HG02938 (cell line): ENCODE results near the gene NOC3L.
"Not testable (repeated sequence)": the region's sequence is repeated elsewhere in the genome, so short reads cannot be mapped to it uniquely, and the experiment has no call there.

Source experiments
- ATAC-seq: cut with Tn5 transposase; IDR thresholded peaks from one replicate; pipeline ENCODE4 v1.9.1; 2021; ENCODE audit warnings: mild to moderate bottlenecking, moderate library complexity; ENCODE audit not compliant: unreplicated experiment

NOC3L gene

DNA sequence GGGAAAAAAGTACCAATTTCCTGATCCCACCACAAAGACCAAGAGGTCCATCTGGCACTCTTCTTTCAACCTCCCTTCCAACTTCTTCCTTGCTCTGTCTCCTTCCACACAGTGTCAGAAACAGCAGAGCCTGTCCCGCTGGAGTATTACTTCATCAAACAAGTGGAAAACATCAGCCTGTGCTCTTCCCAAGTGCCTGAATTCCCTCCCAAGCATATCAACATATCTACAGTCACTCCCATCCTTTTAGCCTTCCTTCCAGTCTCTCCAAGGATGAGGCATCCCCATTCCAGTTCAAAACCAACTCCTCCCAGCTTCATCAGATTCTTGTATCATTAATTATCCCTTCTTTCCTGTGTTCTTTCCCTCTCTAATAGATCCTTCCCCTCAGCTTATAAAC lies 1.7 kb upstream of the NOC3L start:
- ATAC-seq, result no peak

DNA sequence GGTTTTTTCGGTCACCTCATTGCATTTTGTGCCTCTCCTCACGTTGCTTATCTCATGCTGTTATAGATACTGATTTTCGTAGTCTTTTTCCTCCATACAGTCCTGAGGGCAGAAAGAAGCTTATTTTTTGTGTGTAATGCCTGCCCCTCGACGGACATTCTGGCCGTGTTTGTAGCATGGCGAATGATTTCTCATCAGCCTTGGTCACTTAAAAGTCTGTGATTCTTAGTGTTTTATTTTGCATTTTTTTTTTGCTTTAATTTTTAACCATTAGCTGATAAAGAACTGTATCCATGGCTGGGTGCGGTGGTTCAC lies 469 bp upstream of the NOC3L start:
- peak; percentile 23 for ATAC-seq

DNA sequence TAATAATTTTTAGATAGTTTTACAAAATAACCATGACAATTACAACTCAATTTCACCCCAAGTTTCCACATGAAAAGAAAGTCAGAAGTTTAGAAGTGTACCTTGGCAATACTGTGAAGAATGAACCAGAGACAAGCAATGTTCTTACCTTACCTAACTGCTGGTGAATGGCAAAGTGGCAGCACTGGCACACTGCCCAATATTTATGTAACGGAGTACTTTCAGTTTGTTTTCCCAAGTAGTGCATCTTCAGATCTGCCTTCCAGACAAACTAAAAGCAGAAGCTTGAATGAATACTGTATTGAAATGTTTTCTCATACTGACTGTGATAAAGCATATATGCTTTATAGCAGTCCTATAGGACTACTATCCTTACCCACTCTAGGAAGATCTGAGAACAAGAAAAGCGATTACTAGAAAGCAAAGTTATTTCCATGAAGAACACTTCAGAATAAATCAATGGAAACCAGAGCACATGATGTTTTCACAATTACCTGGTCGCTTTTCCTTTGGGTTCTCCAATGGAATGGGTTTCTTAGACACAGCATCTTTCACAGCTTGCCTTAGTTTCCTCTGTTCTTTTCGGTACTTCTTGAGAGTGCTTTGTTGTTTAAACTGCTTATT lies 1.5 kb downstream of the NOC3L start:
- no peak for ATAC-seq

- no peak for ATAC-seq
Measured at GRCh38 chr10:94358480-94358879, 4.3 kb downstream of the NOC3L start.

DNA sequence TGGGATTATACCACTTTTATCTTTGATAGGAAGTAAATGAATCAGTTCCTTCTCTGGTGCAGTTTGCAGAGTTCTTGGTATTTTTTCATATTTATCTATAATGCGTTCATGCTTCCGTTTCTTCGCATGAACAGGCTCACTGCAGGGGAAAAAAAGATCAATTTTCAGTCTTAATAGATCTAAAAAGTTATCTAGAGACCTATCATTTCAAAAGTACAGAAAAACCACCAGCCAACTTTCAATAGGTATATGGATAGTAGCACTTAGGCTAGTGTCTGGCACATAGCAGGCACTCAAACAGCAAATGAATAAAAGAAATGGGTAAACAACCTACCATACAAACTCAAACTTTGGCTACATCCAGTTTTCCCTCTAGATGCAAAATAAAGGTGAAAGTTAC lies 5.5 kb downstream of the NOC3L start:
- ATAC-seq, result no peak

DNA sequence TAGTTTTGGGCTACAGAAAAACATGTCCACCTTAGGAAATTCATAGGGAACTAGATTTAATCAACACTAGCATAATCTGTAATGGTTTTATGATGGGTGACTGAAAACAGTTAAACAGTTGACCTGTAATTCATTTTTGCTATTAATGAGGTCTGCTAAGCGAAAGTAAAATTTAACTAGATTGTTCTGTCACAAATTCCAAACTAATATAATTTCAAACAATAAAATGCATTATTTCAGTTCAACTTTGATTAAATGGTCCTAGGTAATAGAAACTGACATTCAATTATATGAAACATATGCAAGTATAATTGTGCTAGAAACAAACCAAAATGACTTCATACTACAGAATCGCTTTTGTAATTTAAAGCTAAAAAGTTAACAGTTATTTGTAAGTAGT lies 6.9 kb downstream of the NOC3L start:
- no peak for ATAC-seq

- no peak for ATAC-seq
Measured at GRCh38 chr10:94353336-94353735, 9.4 kb downstream of the NOC3L start.

DNA sequence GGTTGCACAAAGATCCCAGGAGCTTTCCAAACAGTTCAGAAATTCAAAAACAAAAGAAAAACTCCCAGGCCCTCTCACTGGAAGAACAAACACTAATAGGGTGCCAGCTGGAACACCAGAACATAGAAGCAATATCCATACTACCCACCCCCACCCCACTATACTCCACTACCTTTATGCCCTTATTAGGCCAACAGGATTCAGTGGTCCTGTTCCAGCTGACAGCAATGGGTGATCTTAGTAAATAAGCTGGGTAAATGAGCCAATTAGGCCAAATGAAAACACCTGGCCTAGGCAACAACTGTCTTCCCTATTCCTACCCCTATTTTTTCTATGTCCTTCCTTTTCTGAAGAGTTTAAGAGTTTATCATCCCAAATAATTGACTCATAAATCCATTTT lies 11.7 kb downstream of the NOC3L start:
- ATAC-seq, result no peak

- not testable (repeated sequence) for ATAC-seq
Measured at GRCh38 chr10:94350500-94350899, 12.2 kb downstream of the NOC3L start.

DNA sequence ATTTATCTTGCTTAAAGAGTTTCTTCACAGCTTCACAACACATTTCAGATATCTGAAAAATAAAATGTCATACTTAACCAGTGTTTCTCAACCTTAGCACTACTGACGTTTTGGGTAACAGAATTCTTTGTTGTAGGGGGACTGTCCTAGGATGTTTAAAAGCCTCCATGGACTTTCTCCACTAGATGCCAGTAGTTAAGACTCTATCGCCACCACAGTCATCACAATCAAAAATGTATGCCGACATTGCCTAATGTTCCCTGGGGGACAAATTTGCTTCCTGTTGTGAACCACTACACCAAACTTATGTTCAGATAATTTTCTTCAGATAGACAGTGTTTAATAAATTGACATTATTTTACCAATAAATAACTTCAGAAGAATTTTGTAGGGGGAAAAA lies 13.4 kb downstream of the NOC3L start:
- no peak for ATAC-seq

GRCh38 chr10:94344522-94345122 lies 18.1 kb downstream of the NOC3L start:
- peak; percentile 99 for ATAC-seq

DNA sequence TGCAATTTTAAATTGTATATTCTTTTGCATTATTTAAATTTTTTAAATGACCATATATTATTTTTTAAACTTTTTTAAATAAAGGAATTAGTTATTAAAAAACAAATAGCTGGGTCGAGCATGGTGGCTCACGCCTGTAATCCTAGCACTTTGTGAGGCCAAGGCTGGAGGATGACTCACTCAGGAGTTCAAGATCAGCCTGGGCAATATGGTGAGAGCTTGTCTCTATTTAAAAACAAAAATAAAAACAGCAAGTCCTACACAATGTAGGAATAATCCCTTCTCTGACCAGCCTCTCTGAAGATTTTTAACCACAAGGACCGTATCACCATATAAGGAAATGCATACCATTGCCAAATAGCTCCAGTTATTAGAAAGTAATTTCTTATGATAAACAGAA lies 19.6 kb downstream of the NOC3L start:
- no peak for ATAC-seq

DNA sequence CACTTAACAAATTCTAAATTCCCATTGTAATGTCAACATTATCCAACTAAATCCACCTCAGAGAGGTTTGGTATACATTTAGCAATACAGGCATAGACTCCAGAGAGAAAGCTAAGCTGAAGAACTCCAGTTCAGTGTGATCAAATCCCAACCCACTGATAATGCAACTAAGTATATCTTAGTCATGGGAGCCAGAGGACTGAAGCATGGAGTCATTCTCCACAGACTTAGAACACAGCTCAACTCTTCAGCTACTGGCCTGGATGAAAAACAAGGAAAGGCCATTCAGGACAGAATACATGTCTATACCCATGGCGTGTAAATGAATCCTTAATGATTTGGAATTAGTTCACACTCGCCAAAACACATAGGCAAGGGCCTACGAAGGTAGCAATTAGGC lies 27.9 kb downstream of the NOC3L start:
- no peak for ATAC-seq

DNA sequence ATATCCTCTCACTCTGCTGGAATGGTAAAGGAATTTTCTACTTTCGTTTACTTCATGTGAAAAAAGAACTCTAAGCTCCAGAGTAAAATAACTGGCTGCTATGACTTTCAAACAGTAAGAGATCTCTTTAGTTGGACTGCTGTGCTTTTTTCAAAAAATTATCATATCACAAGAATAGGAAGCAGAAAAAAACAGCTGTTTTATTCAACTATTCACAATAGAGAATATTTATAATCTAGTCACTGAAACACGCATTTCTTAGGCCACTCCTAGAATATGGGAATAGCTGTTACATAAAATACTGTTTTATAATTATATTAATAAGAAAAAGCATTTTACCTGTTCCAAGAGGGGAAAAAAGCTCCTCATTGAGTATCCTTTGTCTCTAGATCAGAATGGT lies 29.7 kb downstream of the NOC3L start:
- ATAC-seq, result no peak

- no peak for ATAC-seq
Measured at GRCh38 chr10:94328613-94329012, 34.1 kb downstream of the NOC3L start.

DNA sequence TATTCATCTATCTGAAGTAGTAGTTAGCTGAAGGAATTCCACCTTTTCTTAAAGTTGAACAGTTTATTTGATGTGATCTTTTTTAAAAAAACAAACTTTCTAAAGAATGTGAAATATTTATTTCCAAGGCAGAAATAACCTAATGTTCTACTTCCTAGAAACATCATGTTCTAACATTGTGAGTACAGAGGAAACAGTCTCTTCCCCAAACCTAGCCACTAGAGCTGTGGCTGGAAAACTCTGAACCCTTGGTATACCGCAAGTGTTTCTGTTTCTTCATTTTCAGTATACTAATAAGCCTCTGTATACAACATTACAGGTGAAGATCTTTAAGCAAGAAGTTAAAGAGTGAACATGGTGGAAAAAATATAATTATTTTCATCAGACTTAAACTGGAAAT lies 35.1 kb downstream of the NOC3L start:
- no peak for ATAC-seq

- ATAC-seq, result no peak
Measured at GRCh38 chr10:94324609-94325233, 38.0 kb downstream of the NOC3L start.

DNA sequence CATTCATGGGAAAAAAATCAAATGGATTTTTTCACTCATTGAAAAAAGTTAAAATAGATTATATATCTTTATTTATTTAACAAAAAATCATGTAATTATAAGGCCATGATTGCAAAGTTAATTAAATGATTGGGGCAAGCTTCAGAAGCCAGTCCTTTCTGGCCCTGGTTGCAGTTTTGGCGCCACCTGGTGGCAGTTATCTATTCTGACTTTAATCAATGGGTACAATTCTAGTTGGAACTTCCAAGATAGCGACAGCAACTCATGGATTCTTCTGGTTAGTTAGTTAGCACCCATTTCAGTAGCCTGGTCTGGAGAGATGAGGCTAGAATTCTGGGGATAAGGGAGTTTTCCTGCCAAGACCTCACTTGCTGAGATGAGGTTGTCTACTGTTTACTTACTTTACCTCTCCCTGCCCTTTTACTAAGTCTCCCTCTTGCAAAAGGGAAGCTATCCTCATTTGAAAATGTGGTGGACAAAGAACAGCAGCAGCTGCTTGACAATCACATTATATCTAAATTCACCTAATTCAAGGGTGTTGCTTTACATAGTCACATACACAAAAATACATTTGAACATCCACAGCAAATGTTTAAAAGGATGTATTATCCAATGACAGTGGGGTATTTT lies 42.3 kb downstream of the NOC3L start:
- ATAC-seq, result peak; percentile 74

DNA sequence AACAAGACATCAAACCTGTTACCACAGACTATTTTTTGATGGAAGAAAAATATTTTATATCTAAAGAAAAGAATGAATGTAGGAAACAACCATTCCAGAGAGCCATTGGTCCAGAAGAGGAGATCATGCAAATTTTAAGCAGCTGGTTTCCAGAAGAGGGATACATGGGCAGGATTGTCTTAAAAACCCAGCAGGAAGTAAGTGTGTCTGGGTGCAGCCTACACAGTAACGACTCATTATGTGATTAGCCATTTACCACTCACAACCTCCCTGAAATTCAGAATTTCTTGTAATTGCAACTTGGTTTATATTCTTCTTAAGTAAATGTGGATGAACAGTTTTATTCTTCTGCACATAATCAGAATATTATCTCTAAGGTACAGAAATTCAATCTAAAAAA lies 46.2 kb downstream of the NOC3L start:
- no peak for ATAC-seq

- ATAC-seq, result no peak
Measured at GRCh38 chr10:94315975-94316464, 46.7 kb downstream of the NOC3L start.

GRCh38 chr10:94315024-94315451 lies 47.7 kb downstream of the NOC3L start:
- no peak for ATAC-seq

DNA sequence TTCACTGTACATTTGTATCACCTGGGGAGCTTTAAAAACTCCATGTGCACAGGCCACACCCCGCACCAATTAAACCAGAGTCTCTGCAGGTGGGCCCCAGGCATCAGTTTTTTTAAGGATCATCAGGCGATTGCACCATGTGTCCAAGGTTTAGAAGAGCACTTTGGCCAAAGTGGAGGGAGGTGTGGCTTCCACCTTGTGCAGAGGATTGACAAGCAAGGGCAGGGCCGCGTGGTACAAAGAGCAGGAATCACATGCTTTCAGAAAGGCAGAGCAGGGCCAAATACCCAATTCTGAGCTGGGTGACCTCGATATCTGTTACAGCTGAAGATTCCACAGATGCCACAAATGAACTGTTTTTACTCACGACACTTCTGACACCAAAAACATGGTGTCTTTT lies 52.4 kb downstream of the NOC3L start:
- no peak for ATAC-seq
